SK-N-SH treated with all-trans-retinoic acid at 6 μM for 48 hours (cell line): Measurements from ENCODE around the gene ENHO.

Experiments
- ATAC-seq: fragments of 200-7000 bp; cut with Tn5 transposase; 3 replicates; pipeline ENCODE4 v1.9.1; 2020; ENCODE audit warnings: mild to moderate bottlenecking, moderate library complexity
- ARNTL ChIP-seq: fragments of 450-650 bp; formaldehyde crosslinking; IDR thresholded peaks from 2 replicates; pipeline ENCODE4 v1.5.0; 2020; ENCODE audit warnings: low read depth, mild to moderate bottlenecking, moderate library complexity, borderline replicate concordance
- BACH2 ChIP-seq: fragments of 250-450 bp; sonication (Bioruptor Pico); IDR thresholded peaks from 2 replicates; pipeline ENCODE4 v1.9.0; 2021; ENCODE audit warnings: mild to moderate bottlenecking, borderline replicate concordance
- CSDC2 ChIP-seq: fragments of 250-450 bp; sonication (Bioruptor Pico); IDR thresholded peaks from 2 replicates; pipeline ENCODE4 v1.5.0; 2020; ENCODE audit warnings: mild to moderate bottlenecking, moderate library complexity
- ESRRG ChIP-seq: fragments of 250-450 bp; sonication (Bioruptor Pico); IDR thresholded peaks from 2 replicates; pipeline ENCODE4 v1.6.1; 2021; ENCODE audit warnings: mild to moderate bottlenecking
- GLIS3 ChIP-seq: fragments of 250-450 bp; sonication (Bioruptor Pico); IDR thresholded peaks from 2 replicates; pipeline ENCODE4 v1.5.0; 2020; ENCODE audit warnings: mild to moderate bottlenecking, moderate library complexity
- ISL1 ChIP-seq: fragments of 250-450 bp; sonication (Bioruptor Pico); IDR thresholded peaks from 2 replicates; pipeline ENCODE4 v2.1.2; 2022; ENCODE audit warnings: mild to moderate bottlenecking, moderate library complexity
- OSR1 ChIP-seq: fragments of 250-450 bp; sonication (Bioruptor Pico); IDR thresholded peaks from 2 replicates; pipeline ENCODE4 v1.8.0; 2022; ENCODE audit warnings: moderate library complexity, mild to moderate bottlenecking, inconsistent platforms
- PPARA ChIP-seq: fragments of 250-450 bp; sonication (Bioruptor Pico); IDR thresholded peaks from 2 replicates; pipeline ENCODE4 v1.5.0; 2020; ENCODE audit warnings: mild to moderate bottlenecking, borderline replicate concordance
- RARB ChIP-seq: fragments of 250-450 bp; sonication (Bioruptor Pico); IDR thresholded peaks from 2 replicates; pipeline ENCODE4 v1.8.0; 2021; ENCODE audit warnings: mild to moderate bottlenecking, moderate library complexity
- SNAI2 ChIP-seq: fragments of 250-450 bp; sonication (Bioruptor Pico); IDR thresholded peaks from 2 replicates; pipeline ENCODE4 v1.5.0; 2020; ENCODE audit warnings: mild to moderate bottlenecking, moderate library complexity
- TCF4 ChIP-seq: fragments of 250-450 bp; sonication (Bioruptor Pico); IDR thresholded peaks from 2 replicates; pipeline ENCODE4 v1.8.0; 2021; ENCODE audit warnings: mild to moderate bottlenecking, moderate library complexity, borderline replicate concordance
- TOX ChIP-seq: fragments of 250-450 bp; sonication (Bioruptor Pico); IDR thresholded peaks from 2 replicates; pipeline ENCODE4 v1.8.0; 2021; ENCODE audit warnings: mild to moderate bottlenecking, moderate library complexity, borderline replicate concordance
- ZC3H10 ChIP-seq: fragments of 250-450 bp; sonication (Bioruptor Pico); IDR thresholded peaks from 2 replicates; pipeline ENCODE4 v1.5.1; 2021; ENCODE audit warnings: mild to moderate bottlenecking, moderate library complexity
- ZFP3 ChIP-seq: fragments of 250-450 bp; sonication (Bioruptor Pico); IDR thresholded peaks from 2 replicates; pipeline ENCODE4 v1.5.0; 2020; ENCODE audit warnings: mild to moderate bottlenecking, moderate library complexity
- ZFP30 ChIP-seq: fragments of 450-650 bp; formaldehyde crosslinking; IDR thresholded peaks from 2 replicates; pipeline ENCODE4 v1.5.0; 2022; ENCODE audit warnings: mild to moderate bottlenecking, moderate library complexity
- ZNF70 ChIP-seq: fragments of 450-650 bp; formaldehyde crosslinking; IDR thresholded peaks from 2 replicates; pipeline ENCODE4 v1.5.0; 2020; ENCODE audit warnings: mild to moderate bottlenecking, moderate library complexity
- ZNF8 ChIP-seq: fragments of 450-650 bp; formaldehyde crosslinking; IDR thresholded peaks from 2 replicates; pipeline ENCODE4 v1.5.0; 2020; ENCODE audit warnings: mild to moderate bottlenecking, moderate library complexity
- TF ChIP-seq, protein P1 (sequence below): fragments of 250-450 bp; sonication (Bioruptor Pico); IDR thresholded peaks from 2 replicates; pipeline ENCODE4 v1.5.0; 2020; ENCODE audit warnings: mild to moderate bottlenecking, moderate library complexity
- TF ChIP-seq, protein P2 (sequence below): fragments of 250-450 bp; sonication (Bioruptor Pico); IDR thresholded peaks from 2 replicates; pipeline ENCODE4 v1.8.0; 2021; ENCODE audit warnings: low read depth, mild to moderate bottlenecking, moderate library complexity, borderline replicate concordance
- TF ChIP-seq, protein P3 (sequence below): fragments of 250-450 bp; sonication (Bioruptor Pico); IDR thresholded peaks from 2 replicates; pipeline ENCODE4 v1.5.1; 2021; ENCODE audit warnings: mild to moderate bottlenecking, moderate library complexity

ENHO gene

DNA sequence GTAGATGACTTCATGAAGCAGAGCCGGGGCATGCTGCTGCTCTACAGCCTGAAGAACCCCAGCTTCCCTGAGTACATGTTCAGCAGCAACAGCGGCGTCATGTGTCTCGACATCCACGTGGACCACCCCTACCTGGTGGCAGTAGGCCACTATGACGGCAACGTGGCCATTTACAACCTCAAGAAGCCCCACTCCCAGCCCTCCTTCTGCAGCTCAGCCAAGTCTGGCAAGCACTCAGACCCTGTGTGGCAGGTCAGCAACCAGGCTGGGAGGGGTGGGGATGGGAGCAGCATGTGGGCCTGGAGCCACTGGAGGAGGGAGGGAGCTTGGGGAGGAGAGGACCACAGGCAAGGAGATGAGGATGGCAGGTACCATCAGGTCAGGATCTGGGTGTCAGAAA, 16.2 kb downstream of the ENHO start:
- no peak for TF ChIP-seq ZNF70 (CRISPR knock-in tag)
- no peak for TF ChIP-seq ZNF8
- no peak for TF ChIP-seq ZC3H10 (CRISPR knock-in tag)
- TF ChIP-seq CSDC2 (CRISPR knock-in tag): no peak
- ATAC-seq: no peak

DNA sequence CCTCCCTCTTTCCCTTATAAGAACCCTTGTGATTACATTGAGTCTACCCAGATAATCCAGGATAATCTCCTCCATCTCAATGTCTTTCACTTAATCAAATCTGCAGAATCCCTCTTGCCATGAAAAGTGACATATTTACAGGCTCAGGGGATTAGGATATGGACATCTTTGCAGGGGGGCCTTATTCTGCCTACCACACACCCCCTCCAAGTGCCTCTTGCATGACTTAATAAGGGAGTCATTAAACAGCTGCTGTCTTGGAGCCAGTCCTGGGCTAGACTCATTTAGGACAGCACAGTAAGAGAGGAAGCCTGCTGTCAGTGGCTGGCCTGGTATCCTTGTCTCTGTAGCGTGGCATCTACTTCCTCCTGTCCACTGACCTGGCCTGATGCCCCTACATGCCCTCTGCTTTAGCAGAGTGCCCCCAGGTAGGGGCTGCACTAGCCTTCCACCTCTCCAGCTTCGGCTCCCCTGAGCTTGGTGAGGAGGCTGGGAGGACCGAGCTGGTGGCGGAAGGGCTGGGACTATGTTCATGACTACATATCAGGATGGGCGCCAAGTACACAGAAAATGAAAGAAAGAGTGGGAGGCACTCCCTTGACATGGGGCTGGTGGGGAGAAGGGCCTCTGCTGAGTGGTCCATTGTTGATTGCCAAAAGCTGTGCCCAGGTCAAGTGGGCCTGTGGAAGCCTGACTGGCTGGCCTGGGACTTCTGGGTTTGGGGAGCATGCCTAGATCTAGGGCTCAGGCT, 17.2 kb downstream of the ENHO start:
- ATAC-seq: no peak
- TF ChIP-seq, protein P1, sequence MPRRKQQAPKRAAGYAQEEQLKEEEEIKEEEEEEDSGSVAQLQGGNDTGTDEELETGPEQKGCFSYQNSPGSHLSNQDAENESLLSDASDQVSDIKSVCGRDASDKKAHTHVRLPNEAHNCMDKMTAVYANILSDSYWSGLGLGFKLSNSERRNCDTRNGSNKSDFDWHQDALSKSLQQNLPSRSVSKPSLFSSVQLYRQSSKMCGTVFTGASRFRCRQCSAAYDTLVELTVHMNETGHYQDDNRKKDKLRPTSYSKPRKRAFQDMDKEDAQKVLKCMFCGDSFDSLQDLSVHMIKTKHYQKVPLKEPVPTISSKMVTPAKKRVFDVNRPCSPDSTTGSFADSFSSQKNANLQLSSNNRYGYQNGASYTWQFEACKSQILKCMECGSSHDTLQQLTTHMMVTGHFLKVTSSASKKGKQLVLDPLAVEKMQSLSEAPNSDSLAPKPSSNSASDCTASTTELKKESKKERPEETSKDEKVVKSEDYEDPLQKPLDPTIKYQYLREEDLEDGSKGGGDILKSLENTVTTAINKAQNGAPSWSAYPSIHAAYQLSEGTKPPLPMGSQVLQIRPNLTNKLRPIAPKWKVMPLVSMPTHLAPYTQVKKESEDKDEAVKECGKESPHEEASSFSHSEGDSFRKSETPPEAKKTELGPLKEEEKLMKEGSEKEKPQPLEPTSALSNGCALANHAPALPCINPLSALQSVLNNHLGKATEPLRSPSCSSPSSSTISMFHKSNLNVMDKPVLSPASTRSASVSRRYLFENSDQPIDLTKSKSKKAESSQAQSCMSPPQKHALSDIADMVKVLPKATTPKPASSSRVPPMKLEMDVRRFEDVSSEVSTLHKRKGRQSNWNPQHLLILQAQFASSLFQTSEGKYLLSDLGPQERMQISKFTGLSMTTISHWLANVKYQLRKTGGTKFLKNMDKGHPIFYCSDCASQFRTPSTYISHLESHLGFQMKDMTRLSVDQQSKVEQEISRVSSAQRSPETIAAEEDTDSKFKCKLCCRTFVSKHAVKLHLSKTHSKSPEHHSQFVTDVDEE (CRISPR knock-in tag): no peak
- no peak for TF ChIP-seq OSR1
- TF ChIP-seq ZC3H10 (CRISPR knock-in tag): no peak

DNA sequence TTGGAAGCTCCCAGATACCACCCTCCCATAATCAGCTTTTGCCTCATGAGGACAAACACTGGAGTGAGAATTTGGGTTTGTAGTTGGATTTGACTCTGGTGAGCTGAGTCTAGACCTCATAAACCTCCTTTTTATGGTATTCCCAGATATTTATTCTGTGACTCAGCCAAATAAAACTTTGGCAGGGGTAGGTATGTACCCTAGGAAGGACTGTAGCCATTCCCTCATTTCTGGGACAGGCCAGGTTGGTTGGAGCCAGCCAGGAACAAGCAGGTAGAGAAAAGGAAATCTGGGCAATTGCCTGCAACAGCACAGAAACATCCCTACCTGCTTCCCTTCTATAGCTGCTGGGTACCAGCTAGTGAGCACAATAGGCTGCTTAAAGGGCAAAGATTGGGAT, 19.4 kb downstream of the ENHO start:
- no peak for ATAC-seq
- TF ChIP-seq ZFP30 (CRISPR knock-in tag) (no peak), GLIS3 (CRISPR knock-in tag) (no peak), ZFP3 (CRISPR knock-in tag) (no peak), CSDC2 (CRISPR knock-in tag) (no peak), ISL1 (CRISPR knock-in tag) (no peak), RARB (no peak), OSR1 (no peak), TOX (no peak), SNAI2 (CRISPR knock-in tag) (no peak), ZC3H10 (CRISPR knock-in tag) (no peak), PPARA (no peak), ESRRG (CRISPR knock-in tag) (no peak), TCF4 (CRISPR knock-in tag) (no peak), ZNF8 (no peak)
- TF ChIP-seq, protein P2, sequence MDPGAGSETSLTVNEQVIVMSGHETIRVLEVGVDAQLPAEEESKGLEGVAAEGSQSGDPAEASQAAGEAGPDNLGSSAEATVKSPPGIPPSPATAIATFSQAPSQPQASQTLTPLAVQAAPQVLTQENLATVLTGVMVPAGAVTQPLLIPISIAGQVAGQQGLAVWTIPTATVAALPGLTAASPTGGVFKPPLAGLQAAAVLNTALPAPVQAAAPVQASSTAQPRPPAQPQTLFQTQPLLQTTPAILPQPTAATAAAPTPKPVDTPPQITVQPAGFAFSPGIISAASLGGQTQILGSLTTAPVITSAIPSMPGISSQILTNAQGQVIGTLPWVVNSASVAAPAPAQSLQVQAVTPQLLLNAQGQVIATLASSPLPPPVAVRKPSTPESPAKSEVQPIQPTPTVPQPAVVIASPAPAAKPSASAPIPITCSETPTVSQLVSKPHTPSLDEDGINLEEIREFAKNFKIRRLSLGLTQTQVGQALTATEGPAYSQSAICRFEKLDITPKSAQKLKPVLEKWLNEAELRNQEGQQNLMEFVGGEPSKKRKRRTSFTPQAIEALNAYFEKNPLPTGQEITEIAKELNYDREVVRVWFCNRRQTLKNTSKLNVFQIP (CRISPR knock-in tag): no peak
- TF ChIP-seq, protein P1 (CRISPR knock-in tag): no peak
- TF ChIP-seq, protein P3, sequence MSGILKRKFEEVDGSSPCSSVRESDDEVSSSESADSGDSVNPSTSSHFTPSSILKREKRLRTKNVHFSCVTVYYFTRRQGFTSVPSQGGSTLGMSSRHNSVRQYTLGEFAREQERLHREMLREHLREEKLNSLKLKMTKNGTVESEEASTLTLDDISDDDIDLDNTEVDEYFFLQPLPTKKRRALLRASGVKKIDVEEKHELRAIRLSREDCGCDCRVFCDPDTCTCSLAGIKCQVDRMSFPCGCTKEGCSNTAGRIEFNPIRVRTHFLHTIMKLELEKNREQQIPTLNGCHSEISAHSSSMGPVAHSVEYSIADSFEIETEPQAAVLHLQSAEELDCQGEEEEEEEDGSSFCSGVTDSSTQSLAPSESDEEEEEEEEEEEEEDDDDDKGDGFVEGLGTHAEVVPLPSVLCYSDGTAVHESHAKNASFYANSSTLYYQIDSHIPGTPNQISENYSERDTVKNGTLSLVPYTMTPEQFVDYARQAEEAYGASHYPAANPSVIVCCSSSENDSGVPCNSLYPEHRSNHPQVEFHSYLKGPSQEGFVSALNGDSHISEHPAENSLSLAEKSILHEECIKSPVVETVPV: no peak
- TF ChIP-seq, all 23 proteins: peak for 0

DNA sequence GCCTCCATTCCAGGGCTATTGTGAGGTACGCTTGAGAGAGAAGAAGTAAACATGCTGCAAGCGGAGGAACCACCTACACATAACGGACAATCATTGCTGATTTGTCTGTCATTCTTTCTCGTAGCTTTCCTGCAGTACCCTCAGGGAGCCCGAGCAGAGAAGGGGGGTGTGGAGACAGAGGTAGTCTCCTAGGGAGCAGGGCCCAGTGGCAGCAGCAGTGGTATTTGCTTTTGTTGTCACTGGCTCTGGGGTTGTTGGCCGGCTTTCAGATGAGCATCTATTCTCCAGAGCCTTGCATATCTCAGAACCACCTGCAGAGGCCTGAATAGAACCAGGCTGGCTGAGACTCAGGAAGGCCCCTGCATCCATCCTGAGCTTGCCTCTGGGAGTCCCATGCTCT, 19.9 kb downstream of the ENHO start:
- ATAC-seq: no peak
- TF ChIP-seq ARNTL (CRISPR knock-in tag) (no peak), RARB (no peak), BACH2 (CRISPR knock-in tag) (no peak), PPARA (no peak), ZC3H10 (CRISPR knock-in tag) (no peak), ZNF8 (no peak), SNAI2 (CRISPR knock-in tag) (no peak), GLIS3 (CRISPR knock-in tag) (no peak)
- TF ChIP-seq, protein P2 (CRISPR knock-in tag): no peak
- TF ChIP-seq, protein P1 (CRISPR knock-in tag): no peak
- TF ChIP-seq, all 23 proteins: peak for 0
